ENCODE data around the gene EIF4EBP2.
A peak's percentile ranks its signal among the peaks of the same experiment; 100 is the strongest.

Gene EIF4EBP2

DNA sequence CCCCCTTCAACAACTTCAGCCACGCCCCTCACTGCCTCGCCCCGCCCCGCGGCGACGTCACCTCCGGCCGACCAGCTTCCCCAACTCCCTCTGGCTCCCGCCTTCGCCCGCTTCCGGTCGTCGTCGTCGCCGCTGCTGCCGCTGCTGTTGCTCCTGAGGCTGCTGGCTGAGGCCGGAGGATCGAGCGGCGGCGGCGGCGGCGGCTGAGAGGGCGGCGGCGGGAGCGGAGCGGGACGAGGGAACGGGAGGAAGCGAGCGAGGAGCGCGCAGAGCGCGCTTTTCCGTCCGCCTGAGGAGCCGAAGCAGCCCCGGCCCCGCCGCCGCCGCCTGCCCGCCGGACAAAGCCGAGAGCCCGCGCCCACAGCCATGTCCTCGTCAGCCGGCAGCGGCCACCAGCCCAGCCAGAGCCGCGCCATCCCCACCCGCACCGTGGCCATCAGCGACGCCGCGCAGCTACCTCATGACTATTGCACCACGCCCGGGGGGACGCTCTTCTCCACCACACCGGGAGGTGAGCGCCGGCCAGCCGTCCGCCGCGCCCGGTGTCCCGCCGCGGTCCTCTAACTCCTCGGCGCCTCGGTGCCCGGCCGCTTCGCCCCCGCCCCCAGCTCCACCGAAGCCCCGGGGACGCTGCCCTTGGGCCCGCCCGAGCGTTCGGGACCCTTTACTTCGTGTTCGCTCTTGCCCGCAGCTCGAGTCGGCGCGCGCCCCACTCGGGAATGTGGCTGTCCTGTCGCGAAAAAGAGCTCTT lies at the start of gene EIF4EBP2:
Gene EIF4EBP2 (plus strand): TSS at position 110 of the 751 bp plus-strand sequence. CDS start 257 bp downstream, at position 367.
- peak; percentile 90 for DNase-seq

DNA sequence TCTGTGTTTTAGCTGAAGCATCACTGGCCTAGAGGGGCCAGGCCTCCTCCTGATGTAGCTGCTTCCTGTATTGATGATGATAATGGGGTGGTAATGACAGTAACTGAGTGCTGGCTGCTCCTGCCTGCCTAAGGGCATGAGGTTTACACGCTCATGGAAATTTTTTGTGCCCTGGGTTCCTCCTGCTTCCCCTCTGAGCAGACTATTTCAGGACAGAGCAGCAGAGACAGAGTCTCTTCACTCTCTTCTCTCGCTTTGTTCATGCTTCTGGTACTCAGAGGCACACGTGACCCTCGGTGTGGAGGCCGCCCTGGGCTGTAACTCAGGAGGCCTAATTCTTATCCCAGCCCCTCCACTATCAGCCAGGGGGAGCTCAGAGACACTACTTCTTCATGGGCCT lies 49.4 kb upstream of the EIF4EBP2 start:
- no peak for DNase-seq

- DNase-seq = no peak
These were observed 48.6 kb upstream of the EIF4EBP2 start for GRCh38 chr10:70355051-70356021.

DNA sequence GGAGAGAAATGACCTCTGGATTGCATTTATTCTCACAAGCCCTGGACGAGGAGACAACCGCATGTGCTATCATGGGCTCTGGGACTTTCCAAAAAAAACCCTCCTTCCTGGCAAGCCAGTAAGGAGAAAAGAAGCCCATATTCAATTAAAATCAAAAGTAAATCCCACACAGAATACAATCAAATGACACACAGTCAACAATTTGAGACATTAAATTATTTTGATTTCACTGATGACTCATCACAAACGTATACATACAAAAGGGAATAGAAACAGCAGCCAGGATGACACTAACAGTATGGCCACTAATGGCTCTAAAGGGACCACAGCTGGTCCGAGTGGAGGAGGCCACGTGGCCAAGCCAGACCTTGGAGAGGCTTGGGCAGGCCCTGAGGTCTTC lies 46.4 kb upstream of the EIF4EBP2 start:
- DNase-seq = no peak

DNA sequence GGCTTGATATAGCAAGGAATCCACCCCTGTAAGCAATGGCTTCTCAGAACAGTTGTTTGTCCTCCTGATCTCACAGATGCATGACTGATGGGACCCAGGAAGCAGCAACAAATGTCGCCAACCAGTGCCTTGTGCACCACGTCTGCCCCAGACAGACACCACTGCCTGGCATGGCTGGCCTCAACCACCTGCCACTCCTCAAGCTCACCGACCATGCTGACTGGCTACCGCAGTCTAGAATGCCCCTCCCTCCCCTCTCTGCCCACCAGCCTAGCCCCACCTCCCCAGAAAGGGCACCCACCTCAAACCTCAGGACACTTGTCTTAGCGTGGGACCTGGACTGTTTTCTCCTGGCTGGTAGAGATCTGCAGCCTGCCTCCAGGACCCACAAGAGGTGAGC lies 45.5 kb upstream of the EIF4EBP2 start:
- no peak for DNase-seq

GRCh38 chr10:70359017-70359550 lies 44.9 kb upstream of the EIF4EBP2 start:
- no peak for DNase-seq

- DNase-seq = no peak
These were observed 43.7 kb upstream of the EIF4EBP2 start for GRCh38 chr10:70360215-70360614.

DNA sequence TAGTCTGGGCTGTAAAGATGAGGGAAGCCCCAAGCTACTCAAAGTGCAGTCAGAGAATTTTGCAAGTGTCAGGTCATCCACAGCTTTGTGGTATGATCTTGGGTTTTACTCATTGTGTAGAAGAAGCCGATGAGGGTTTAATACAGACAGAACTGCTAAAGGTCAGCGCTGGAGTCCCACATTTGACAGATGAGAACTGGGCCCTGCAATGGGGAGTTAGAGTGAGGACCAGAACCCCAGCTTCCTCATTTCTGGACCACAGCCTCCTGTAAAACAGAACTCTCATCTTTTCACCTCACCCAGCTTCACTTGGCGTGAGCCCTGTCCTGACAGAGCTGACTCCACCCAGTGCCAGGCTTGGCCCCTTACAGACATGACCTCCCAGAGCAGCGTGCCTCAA lies 41.6 kb upstream of the EIF4EBP2 start:
- no peak for DNase-seq

- DNase-seq = no peak
These were observed 40.7 kb upstream of the EIF4EBP2 start for GRCh38 chr10:70363292-70363691.

DNA sequence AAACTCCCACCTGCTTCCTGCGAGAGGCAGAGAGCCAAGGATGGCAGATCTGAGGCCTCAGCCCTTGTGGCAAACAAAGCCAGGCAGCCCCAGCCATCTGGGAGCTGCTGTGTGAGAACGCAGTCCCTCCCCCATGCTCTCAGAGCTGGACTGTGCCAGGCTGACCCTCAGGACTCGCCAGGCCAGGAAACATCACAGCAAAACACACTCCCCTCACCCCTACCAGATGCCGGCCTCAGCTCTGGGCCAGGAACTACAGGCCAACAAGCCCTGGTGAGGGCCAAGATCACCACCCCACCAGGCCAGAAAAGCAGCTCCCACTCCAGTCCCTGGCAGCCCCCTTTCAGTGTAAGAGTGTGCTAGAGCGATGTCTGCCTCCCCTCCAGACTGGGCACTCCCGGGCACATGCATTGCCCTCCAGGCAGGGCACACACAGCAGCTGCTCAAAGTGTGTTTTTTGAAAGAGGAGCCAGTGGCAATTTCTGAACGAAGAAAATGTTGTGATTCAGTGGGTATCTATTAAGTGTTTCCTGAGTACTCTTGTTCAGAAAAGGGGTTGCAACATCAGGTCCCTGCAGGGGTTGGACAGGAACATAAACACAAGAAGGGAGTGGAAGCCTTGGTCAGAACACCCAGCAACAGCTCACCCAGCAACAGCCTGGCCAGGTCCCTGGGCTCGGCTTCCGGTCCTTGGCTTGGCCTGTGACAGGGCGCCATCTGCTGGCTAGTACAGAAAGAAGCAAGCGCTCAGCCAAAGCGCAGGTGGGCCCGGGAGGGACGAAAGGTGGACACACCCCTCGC lies 39.8 kb upstream of the EIF4EBP2 start:
- peak; percentile 83 for DNase-seq

GRCh38 chr10:70364772-70365091 lies 39.2 kb upstream of the EIF4EBP2 start:
- no peak for DNase-seq

DNA sequence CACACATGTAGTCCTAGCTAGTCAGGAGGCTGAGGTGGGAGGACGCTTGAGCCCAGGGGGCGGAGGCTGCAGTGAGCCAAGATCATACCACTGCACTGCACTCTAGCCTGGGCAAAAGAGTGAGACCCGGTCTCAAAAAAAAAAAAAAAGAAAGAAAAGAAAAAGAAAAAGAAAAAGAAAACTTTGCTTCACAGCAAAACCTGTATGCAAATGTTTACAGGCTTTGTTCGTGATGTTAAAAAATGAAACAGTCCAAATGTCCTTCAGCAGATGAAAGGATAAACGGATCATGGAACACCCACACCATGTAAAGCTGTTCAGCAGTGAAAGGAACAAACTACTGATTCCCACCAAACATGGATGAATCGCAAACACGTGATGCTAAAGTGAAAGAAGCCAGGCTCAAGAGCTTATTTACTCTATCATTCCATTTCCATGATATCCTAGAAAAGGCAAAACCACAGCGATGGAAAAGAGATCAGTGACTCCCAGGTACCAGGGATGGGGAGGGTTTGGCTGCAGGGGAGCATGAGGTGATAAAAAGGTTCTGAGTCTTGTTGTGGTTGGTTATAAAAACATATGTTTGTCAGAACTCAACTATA lies 36.6 kb upstream of the EIF4EBP2 start:
- DNase-seq = no peak

GRCh38 chr10:70368774-70369482 lies 35.0 kb upstream of the EIF4EBP2 start:
- DNase-seq = no peak

GRCh38 chr10:70369498-70370018 lies 34.4 kb upstream of the EIF4EBP2 start:
- DNase-seq = no peak

GRCh38 chr10:70370766-70371165 lies 33.2 kb upstream of the EIF4EBP2 start:
- no peak for DNase-seq

- no peak for DNase-seq
These were observed 32.1 kb upstream of the EIF4EBP2 start for GRCh38 chr10:70371846-70372245.

- no peak for DNase-seq
These were observed 28.9 kb upstream of the EIF4EBP2 start for GRCh38 chr10:70374775-70375614.

DNA sequence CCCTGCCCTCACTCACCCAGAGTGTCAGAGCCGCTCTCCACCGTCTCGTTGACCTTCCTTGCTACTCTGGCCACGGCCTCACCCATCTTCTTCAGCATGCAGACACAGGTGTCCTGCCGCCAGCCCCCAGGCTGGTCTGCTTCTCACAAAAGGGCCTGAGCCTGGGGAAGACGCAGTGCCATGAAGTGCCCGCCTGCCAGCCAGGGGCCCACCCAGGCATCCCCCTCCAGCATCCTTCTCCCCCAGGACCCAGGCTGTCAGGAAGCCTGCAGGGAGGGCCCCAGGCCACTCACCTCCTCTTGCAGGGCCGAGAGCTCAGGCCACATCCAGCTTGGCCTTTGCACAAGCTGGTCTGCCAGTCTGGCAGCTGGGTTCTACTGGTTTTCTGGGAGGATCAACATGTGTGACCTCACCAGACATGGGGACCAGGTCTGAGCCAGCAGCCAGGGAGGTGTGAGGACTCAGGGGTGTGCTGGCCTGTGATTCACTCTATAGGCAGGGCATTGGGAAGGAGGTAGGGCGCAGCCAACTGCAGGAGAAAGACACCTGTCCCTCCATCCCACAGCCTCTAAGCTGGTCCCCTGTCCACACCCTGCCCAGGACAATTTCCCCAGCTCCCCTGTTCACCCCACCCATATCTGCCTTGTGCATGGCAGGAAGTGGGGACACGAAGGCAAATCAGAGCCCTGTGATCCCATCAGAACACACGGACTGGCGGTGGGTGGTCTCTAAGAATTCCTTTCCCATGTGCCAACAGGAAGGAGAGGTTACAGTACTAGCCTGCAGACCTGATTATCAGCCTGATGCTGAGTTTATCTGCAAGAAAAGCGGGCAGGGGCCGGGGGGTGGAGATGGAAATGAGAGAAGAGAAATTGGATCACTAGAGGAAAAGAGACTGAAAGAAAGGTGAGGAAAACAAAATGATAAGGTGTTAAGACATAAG lies 27.2 kb upstream of the EIF4EBP2 start:
- DNase-seq = no peak

DNA sequence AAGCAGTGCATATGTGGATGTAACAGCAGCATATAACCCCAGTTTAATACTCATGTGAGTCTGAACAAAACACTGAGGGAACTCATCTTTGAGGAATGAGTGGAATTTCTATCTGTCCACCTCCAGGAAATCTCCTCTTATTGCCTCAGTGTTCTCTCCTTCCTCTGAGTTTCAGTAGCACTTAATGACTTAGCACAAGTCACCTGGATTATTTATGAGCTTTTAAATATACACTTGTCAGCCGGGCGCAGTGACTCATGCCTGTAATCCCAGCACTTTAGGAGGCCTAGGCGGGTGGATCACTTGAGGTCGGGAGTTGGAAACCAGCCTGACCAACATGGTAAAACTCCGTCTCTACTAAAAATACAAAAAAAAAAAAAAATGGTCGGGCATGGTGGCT lies 25.8 kb upstream of the EIF4EBP2 start:
- DNase-seq = no peak

Measured in NK-92 treated with Interleukin-12 subunit alpha and Interleukin-12 subunit beta, amount 100 ng/mL, for 24 hours (cell line).